ENCODE results near the gene PSMA2. TPM values are rescaled to one million over a fixed set of nuclear protein-coding genes. Genes with fewer than 3 reads are reported as not detected.

Gene PSMA2
- total and polyA plus RNA-seq, 2 donors (not counting 1 experiment from before 2014, with no cell fraction given), result 27.2 to 161 TPM

DNA sequence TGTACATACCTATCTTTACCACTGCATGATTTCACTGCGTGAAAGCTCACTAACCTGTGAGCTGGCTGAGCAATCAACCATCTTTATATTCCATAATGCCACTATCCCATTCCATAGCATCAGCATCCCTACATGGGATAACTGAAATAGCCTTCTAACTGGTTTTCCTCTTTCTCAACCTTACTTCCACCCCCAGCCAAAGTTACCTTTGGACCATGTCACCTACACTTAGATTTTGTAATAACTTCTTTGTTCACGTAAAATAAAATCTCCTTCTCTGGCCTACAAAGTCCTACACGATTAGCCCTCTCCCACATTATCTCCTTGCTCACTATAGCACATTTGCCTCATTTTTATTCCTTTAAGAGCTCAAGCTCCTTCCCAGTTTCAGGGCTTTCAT is 2.5 kb downstream of the PSMA2 start:
- Histone ChIP-seq H3K9me3 (ENCODE audit: control insufficient read depth, insufficient read depth, low read depth, low read length) (no peaks in the 10 kb centered on the region), H3K4me3 (replicated peaks in 1 of 4; ENCODE audit: control extremely low read depth in 1 of 4, insufficient read depth in 1 of 4, low read depth in 3 of 4, low read length in 4 of 4) (no peak overlapping the region), H3K27ac (ENCODE audit: insufficient read depth, low read length) (no peak overlapping the region), H3K36me3 (ENCODE audit: control insufficient read depth, insufficient read depth, low read length) (peaks cover 3% of the 10 kb centered on the region), H2AFZ (ENCODE audit: low read length) (no peak overlapping the region), H4K20me1 (ENCODE audit: control insufficient read depth, extremely low read depth, insufficient read depth, low read length) (no peaks in the 10 kb centered on the region), H3K4me2 (ENCODE audit: extremely low read depth, insufficient read depth, low read length) (no peak overlapping the region), H3K27me3 (ENCODE audit: control insufficient read depth, insufficient read depth, low read length) (no peaks in the 10 kb centered on the region), H3K79me2 (ENCODE audit: control insufficient read depth, insufficient read depth, low read length) (peaks cover 61% of the 10 kb centered on the region), H3K9ac (ENCODE audit: insufficient read depth, low read length) (no peak overlapping the region), H3K4me1 (ENCODE audit: control insufficient read depth, extremely low read depth, insufficient read depth, low read length) (peaks cover 2% of the 10 kb centered on the region)
- DNase-seq (ENCODE audit: low read depth in 2 of 2), result no peak
- TF ChIP-seq, protein P1, sequence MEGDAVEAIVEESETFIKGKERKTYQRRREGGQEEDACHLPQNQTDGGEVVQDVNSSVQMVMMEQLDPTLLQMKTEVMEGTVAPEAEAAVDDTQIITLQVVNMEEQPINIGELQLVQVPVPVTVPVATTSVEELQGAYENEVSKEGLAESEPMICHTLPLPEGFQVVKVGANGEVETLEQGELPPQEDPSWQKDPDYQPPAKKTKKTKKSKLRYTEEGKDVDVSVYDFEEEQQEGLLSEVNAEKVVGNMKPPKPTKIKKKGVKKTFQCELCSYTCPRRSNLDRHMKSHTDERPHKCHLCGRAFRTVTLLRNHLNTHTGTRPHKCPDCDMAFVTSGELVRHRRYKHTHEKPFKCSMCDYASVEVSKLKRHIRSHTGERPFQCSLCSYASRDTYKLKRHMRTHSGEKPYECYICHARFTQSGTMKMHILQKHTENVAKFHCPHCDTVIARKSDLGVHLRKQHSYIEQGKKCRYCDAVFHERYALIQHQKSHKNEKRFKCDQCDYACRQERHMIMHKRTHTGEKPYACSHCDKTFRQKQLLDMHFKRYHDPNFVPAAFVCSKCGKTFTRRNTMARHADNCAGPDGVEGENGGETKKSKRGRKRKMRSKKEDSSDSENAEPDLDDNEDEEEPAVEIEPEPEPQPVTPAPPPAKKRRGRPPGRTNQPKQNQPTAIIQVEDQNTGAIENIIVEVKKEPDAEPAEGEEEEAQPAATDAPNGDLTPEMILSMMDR (conservative IDR thresholded peaks at IDR 0.05 in 1 of 2, IDR thresholded peaks at IDR 0.05 in 1 of 2; ENCODE audit: low read depth in 1 of 2, low read length in 2 of 2), result no peak
- TF ChIP-seq EZH2 (IDR thresholded peaks at IDR 0.05; ENCODE audit: low read length, missing control alignments), result no peak

DNA sequence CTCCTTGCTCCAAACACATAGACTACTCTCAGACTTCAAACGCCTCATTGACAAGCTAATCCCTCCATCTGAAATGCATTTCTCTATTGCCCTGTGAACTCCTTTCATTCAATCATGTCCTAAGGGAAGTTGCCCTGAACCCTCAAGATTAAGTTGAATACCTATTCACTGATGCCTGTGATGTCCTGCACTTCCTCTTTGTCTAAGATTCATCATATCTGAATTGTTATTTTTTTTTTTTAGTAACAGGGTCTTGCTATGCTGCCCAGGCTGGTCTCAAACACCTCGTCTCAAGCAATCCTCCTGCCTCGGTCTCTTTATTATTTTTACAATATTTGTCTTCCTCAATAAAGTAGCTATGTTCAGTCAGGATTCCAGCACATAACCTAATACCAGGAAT is 3.2 kb downstream of the PSMA2 start:
- Histone ChIP-seq H2AFZ (ENCODE audit: low read length) (no peak overlapping the region), H4K20me1 (ENCODE audit: control insufficient read depth, extremely low read depth, insufficient read depth, low read length) (no peaks in the 10 kb centered on the region), H3K9me3 (ENCODE audit: control insufficient read depth, insufficient read depth, low read depth, low read length) (no peaks in the 10 kb centered on the region), H3K27ac (ENCODE audit: insufficient read depth, low read length) (no peak overlapping the region), H3K79me2 (ENCODE audit: control insufficient read depth, insufficient read depth, low read length) (peaks cover 60% of the 10 kb centered on the region), H3K36me3 (ENCODE audit: control insufficient read depth, insufficient read depth, low read length) (peaks cover 3% of the 10 kb centered on the region), H3K27me3 (ENCODE audit: control insufficient read depth, insufficient read depth, low read length) (no peaks in the 10 kb centered on the region), H3K4me3 (replicated peaks in 1 of 4; ENCODE audit: control extremely low read depth in 1 of 4, insufficient read depth in 1 of 4, low read depth in 3 of 4, low read length in 4 of 4) (no peak overlapping the region), H3K9ac (ENCODE audit: insufficient read depth, low read length) (no peak overlapping the region), H3K4me1 (ENCODE audit: control insufficient read depth, extremely low read depth, insufficient read depth, low read length) (peaks cover 2% of the 10 kb centered on the region), H3K4me2 (ENCODE audit: extremely low read depth, insufficient read depth, low read length) (no peak overlapping the region)
- TF ChIP-seq EZH2 (IDR thresholded peaks at IDR 0.05; ENCODE audit: low read length, missing control alignments), result no peak
- no peak for DNase-seq (ENCODE audit: low read depth in 2 of 2)

DNA sequence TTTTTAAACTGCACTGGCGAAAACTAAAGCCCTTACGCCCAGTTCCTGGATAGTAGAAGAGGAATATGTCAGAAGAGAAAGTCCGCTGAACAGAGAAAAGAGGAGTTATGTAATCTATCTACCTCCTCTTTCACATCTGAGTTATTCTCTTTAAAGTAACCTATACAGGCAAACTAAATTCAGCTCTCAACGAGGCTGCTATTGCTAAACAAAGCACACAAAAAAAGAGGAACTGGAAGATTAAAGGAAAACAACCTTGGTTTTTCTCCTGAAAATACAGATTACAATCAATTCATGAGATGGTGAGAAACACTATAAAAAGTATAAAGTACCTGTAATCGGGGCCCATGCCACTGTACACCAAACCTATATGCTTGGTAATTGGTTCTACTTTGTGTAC is 5.8 kb downstream of the PSMA2 start:
- Histone ChIP-seq H3K79me2 (ENCODE audit: control insufficient read depth, insufficient read depth, low read length) (peaks cover 39% of the 10 kb centered on the region), H4K20me1 (ENCODE audit: control insufficient read depth, extremely low read depth, insufficient read depth, low read length) (no peaks in the 10 kb centered on the region)

More for the DNA sequence above, 5.8 kb downstream of the PSMA2 start:
- Histone ChIP-seq H3K27ac (ENCODE audit: insufficient read depth, low read length) (no peak overlapping the region), H3K9ac (ENCODE audit: insufficient read depth, low read length) (no peak overlapping the region), H2AFZ (ENCODE audit: low read length) (no peak overlapping the region), H3K4me2 (ENCODE audit: extremely low read depth, insufficient read depth, low read length) (no peak overlapping the region), H3K4me1 (ENCODE audit: control insufficient read depth, extremely low read depth, insufficient read depth, low read length) (peaks cover 2% of the 10 kb centered on the region), H3K4me3 (replicated peaks in 1 of 4; ENCODE audit: control extremely low read depth in 1 of 4, insufficient read depth in 1 of 4, low read depth in 3 of 4, low read length in 4 of 4) (no peak overlapping the region), H3K9me3 (ENCODE audit: control insufficient read depth, insufficient read depth, low read depth, low read length) (no peaks in the 10 kb centered on the region), H3K27me3 (ENCODE audit: control insufficient read depth, insufficient read depth, low read length) (no peaks in the 10 kb centered on the region), H3K36me3 (ENCODE audit: control insufficient read depth, insufficient read depth, low read length) (peaks cover 3% of the 10 kb centered on the region)
- no peak for TF ChIP-seq EZH2 (IDR thresholded peaks at IDR 0.05; ENCODE audit: low read length, missing control alignments)
- TF ChIP-seq, protein P1 (conservative IDR thresholded peaks at IDR 0.05 in 1 of 2, IDR thresholded peaks at IDR 0.05 in 1 of 2; ENCODE audit: low read depth in 1 of 2, low read length in 2 of 2), result no peak
- no peak for DNase-seq (ENCODE audit: low read depth in 2 of 2)

Measured in fibroblast of lung (primary cell).